ENCODE data around the gene RPRD1B.

RPRD1B gene

GRCh38 chr20:38135651-38136420, 102.3 kb downstream of the RPRD1B start:
- DNase-seq (ENCODE audit: low read depth) = no peak

GRCh38 chr20:38136421-38137245, 103.1 kb downstream of the RPRD1B start:
- DNase-seq (ENCODE audit: low read depth) = no peak

GRCh38 chr20:38137441-38138037, 104.0 kb downstream of the RPRD1B start:
- no peak for DNase-seq (ENCODE audit: low read depth)

- no peak for DNase-seq (ENCODE audit: low read depth)
Measured at GRCh38 chr20:38138086-38138778, 104.7 kb downstream of the RPRD1B start.

GRCh38 chr20:38139156-38139912, 105.8 kb downstream of the RPRD1B start:
- DNase-seq (ENCODE audit: low read depth) = no peak

GRCh38 chr20:38139977-38140753, 106.6 kb downstream of the RPRD1B start:
- DNase-seq (ENCODE audit: low read depth) = no peak

- no peak for DNase-seq (ENCODE audit: low read depth)
Measured at GRCh38 chr20:38141204-38141888, 107.8 kb downstream of the RPRD1B start.
